Activated T-cell treated with anti-CD3 and anti-CD28 coated beads, Interleukin-2, amount 50 U/mL, for 24 hours (primary cell): ENCODE results near the gene ZNF322.

ENCODE experiments used
- DNase-seq: peaks from one replicate; pipeline ENCODE4 v3.0.0-alpha.2; 2020
- H3K27ac Mint-ChIP-seq: 2 replicates; pipeline ENCODE4 v1.8.0; 2020; ENCODE audit warnings: mild to moderate bottlenecking, mixed read lengths
- H3K27me3 Mint-ChIP-seq: 2 replicates; pipeline ENCODE4 v1.8.0; 2020; ENCODE audit warnings: mixed read lengths
- H3K36me3 Mint-ChIP-seq: 2 replicates; pipeline ENCODE4 v1.8.0; 2020; ENCODE audit warnings: low read depth, mixed read lengths
- H3K4me1 Mint-ChIP-seq: 2 replicates; pipeline ENCODE4 v1.8.0; 2020; ENCODE audit warnings: low read depth, mixed read lengths
- H3K4me3 Mint-ChIP-seq: 2 replicates; pipeline ENCODE4 v1.8.0; 2020; ENCODE audit warnings: mild to moderate bottlenecking, moderate library complexity, mixed read lengths
- H3K9me3 Mint-ChIP-seq: 2 replicates; pipeline ENCODE4 v1.8.0; 2020; ENCODE audit warnings: mixed read lengths

ZNF322 gene

DNA sequence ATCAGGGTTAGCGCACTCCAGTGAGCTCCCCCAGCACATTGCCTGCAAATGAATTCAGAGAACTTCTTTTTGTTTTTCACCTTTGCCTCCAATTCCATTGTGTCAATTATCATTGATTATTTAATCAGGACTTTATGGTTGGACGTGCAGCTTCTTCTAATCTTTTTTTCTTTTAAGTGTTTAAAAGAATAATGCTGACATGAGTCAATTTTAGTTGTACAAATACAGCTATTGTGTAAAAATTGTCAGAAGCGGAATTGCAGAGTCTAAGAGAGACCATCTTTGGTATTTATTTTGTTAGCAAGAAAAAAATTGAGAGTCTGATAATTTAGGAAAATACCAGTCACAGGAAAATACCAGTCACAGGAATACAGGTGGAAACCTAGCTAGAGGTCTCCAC is 57.3 kb downstream of the ZNF322 start:
- peak overlapping the region; percentile 3 for H3K27ac Mint-ChIP-seq
- H3K4me3 Mint-ChIP-seq = no peak overlapping the region
- peaks cover 23% of the 10 kb centered on the region for H3K36me3 Mint-ChIP-seq

DNA sequence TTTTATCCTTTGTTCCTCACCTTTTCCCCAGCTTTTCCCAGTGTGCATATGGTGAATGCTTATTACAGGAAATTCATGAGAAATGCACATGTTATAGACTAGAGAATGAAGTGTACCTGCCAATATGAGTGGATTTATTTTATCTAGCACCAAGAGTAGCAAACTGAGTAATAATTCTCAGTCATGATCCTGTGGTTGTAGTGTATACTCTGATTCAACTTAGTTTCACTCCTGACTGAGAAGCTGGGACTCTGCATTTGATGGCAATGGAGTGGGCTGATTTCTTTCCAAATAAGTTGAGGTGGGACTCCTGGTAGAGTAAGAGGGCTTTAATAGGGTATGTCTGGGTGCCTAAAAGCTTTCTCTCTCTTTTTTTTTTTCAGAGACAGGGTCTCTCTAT is 58.8 kb downstream of the ZNF322 start:
- Mint-ChIP-seq H3K27me3 (no peaks in the 10 kb centered on the region), H3K4me3 (peak overlapping the region; percentile 48), H3K36me3 (peaks cover 23% of the 10 kb centered on the region), H3K9me3 (no peaks in the 10 kb centered on the region), H3K27ac (peak overlapping the region; percentile 95), H3K4me1 (peaks cover 52% of the 10 kb centered on the region)
- DNase-seq = no peak

More for the DNA sequence above, 57.3 kb downstream of the ZNF322 start:
- H3K4me1 Mint-ChIP-seq = peaks cover 53% of the 10 kb centered on the region
- H3K27me3 Mint-ChIP-seq = no peaks in the 10 kb centered on the region
- no peak for DNase-seq
- no peaks in the 10 kb centered on the region for H3K9me3 Mint-ChIP-seq

DNA sequence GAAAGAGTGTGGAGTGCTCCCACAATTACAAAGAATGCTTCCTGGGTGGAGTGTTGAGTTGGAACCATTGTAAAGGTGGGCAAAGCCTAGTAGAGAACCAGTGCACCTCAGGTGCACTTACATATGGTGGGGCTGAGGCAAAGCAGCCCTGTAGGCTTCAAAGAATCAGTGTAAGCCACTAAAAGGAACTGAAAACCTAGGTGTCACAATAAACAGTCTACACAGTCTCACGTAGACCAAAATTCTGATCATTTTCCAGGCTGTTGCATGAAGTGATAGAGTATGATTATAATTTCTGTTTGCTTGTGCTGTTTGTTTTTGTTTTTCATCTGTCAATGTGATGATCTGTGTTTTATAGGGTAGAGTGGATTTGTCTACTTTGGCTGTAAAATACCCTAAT is 60.0 kb downstream of the ZNF322 start:
- no peak for DNase-seq
- H3K4me3 Mint-ChIP-seq = peak overlapping the region; percentile 56
- H3K4me1 Mint-ChIP-seq = peaks cover 55% of the 10 kb centered on the region
- H3K27me3 Mint-ChIP-seq = peaks cover 4% of the 10 kb centered on the region
- H3K27ac Mint-ChIP-seq = peak overlapping the region; percentile 95
- peaks cover 23% of the 10 kb centered on the region for H3K36me3 Mint-ChIP-seq
- H3K9me3 Mint-ChIP-seq = no peaks in the 10 kb centered on the region

DNA sequence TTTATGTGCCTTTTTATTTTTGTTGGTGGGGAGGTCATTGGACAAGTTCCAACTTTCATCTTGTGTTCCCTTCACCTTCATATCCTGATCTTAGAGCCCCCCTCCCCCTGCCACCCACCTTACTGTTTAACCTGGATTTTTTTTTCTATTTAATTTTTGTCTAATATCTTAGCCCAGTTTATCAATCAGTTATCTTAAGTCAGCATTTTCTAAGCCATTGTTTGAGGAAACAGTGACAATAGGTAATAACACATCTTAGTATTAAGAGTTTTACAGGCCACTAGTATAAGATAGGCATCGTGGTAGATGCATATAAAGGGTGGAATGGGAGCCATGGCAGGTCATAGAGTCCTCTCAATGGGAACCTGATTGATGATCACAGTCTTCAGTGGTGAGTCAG is 60.4 kb downstream of the ZNF322 start:
- Mint-ChIP-seq H3K4me1 (peaks cover 55% of the 10 kb centered on the region), H3K27ac (peak overlapping the region; percentile 95), H3K36me3 (peaks cover 23% of the 10 kb centered on the region)

DNA sequence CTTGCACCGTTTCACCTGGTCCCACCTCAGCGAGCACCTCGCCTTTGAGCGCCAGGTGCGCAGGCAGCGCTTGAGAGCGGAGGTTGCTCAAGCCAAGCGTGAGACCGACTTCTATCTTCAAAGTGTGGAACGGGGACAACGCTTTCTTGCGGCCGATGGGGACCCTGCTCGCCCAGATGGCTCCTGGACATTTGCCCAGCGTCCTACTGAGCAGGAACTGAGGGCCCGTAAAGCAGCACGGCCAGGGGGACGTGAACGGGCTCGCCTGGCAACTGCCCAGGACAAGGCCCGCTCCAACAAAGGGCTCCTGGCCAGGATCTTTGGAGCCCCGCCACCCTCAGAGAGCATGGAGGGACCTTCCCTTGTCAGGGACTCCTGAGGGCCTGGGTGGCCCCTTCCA is 61.3 kb downstream of the ZNF322 start:
- Mint-ChIP-seq H3K27me3 (peaks cover 17% of the 10 kb centered on the region), H3K27ac (no peak overlapping the region), H3K4me1 (peaks cover 48% of the 10 kb centered on the region), H3K9me3 (no peaks in the 10 kb centered on the region), H3K4me3 (no peak overlapping the region), H3K36me3 (peaks cover 23% of the 10 kb centered on the region)
- DNase-seq = no peak

More for the DNA sequence above, 60.4 kb downstream of the ZNF322 start:
- peak overlapping the region; percentile 56 for H3K4me3 Mint-ChIP-seq
- H3K9me3 Mint-ChIP-seq = no peaks in the 10 kb centered on the region
- peaks cover 8% of the 10 kb centered on the region for H3K27me3 Mint-ChIP-seq
- no peak for DNase-seq

DNA sequence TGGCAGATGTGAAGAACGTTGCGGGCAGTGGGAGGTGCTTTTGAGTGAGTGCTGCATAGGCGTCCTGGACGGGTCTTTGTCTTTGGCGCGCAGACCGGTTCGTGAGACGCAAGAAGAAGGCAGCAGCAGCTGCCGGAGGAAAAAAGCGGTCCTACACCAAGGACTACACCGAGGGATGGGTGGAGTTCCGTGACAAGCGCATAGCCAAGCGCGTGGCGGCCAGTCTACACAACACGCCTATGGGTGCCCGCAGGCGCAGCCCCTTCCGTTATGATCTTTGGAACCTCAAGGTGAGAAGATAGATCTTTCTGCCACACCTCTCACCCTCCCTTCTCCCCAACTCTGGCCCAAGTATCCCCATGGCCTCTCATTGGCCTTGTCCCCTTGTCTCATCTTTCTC is 61.7 kb downstream of the ZNF322 start:
- no peak overlapping the region for H3K27ac Mint-ChIP-seq
- no peaks in the 10 kb centered on the region for H3K9me3 Mint-ChIP-seq
- no peak for DNase-seq
- peaks cover 48% of the 10 kb centered on the region for H3K4me1 Mint-ChIP-seq
- peaks cover 23% of the 10 kb centered on the region for H3K36me3 Mint-ChIP-seq
- H3K4me3 Mint-ChIP-seq = no peak overlapping the region
- H3K27me3 Mint-ChIP-seq = peaks cover 20% of the 10 kb centered on the region

DNA sequence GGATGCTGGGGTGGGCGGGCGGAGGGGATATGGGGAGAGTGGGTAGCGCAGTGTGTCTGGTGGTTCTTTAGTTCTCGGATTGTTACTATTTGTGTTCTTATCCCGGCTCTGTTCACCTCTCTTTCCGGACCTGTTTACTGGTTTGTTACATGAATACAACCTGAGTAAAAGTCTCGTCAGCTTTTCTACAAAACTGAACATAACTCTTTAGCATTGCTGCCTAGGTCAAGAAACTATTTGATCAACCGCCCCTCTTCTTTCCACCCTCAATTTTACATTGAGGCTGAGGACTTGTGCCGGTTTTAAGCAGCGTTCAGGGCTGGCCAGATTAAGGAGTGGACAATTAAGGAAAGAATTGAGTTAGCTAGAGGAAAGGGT is 62.2 kb downstream of the ZNF322 start:
- no peak overlapping the region for H3K4me3 Mint-ChIP-seq
- H3K4me1 Mint-ChIP-seq = peaks cover 46% of the 10 kb centered on the region
- no peak for DNase-seq
- peaks cover 24% of the 10 kb centered on the region for H3K27me3 Mint-ChIP-seq
- no peak overlapping the region for H3K27ac Mint-ChIP-seq
- H3K36me3 Mint-ChIP-seq = peaks cover 21% of the 10 kb centered on the region
- no peaks in the 10 kb centered on the region for H3K9me3 Mint-ChIP-seq

DNA sequence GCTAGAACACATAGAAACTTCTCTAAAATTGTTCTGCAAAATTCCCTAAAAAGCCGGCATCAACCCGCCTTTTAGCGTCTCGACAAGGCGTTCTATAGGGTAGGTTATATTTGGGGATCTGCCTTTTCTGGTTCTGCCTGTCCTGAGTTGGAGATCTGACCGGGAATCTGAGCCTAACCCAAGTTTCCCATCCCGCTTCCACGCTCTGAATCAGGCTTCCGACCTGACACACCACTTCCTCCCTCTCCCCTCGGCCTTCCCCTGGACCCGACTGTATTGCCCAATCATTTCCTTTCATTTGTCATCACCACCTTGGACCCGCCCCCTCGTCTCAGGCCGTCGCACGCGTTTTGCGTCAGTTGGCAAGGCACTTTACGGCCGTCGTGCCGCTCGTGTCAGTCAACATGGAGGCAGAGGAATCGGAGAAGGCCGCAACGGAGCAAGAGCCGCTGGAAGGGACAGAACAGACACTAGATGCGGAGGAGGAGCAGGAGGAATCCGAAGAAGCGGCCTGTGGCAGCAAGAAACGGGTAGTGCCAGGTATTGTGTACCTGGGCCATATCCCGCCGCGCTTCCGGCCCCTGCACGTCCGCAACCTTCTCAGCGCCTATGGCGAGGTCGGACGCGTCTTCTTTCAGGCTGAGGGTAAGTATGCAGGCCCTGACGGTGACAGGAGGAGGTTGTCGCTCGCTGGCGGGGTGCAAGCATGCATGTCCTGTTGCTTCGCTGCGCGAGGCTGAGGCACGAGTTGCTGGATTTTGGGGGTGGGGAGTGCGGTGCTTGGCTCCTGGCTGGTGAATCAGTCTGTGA is 62.8 kb downstream of the ZNF322 start, which contains the start of gene ABT1:
Gene ABT1 (plus strand): TSS at position 375 of the 810 bp plus-strand sequence. CDS start 30 bp downstream, at position 405.
- H3K36me3 Mint-ChIP-seq = peaks cover 21% of the 10 kb centered on the region
- DNase-seq = peak; percentile 97
- H3K27ac Mint-ChIP-seq = no peak within 1 kb of the TSS
- H3K9me3 Mint-ChIP-seq = no peaks in the 10 kb centered on the region
- peaks cover 30% of the 10 kb centered on the region for H3K27me3 Mint-ChIP-seq
- no peak within 1 kb of the TSS for H3K4me3 Mint-ChIP-seq
- H3K4me1 Mint-ChIP-seq = peaks cover 46% of the 10 kb centered on the region

DNA sequence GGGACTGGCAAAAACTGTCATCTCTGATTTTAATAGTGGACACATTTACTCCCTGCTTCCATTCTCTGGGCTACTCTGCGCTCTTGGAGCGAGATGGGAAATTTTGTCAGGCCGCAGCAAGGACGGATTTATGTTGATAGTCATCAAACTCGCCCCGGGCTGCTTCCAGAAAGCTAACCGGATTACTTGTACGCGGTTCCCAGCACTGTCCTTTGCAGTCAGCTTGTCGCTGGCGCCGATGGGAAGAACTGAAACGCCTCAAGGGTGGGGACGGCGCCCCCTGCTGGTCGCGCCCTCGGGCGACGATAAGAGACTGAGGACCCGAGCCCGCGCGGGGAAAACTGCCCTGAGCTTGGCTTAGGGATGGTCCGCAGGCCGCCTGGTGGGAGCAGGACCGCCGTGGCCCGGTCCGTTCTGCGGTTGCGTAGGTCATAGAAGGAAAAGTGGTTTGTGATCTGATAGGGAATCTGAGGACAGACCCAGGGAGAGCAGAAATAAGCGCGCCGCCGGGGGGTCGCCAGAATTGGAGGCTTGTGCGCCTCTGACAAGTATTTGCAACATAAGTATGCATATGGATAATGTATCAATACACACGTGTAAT is 63.8 kb downstream of the ZNF322 start:
- H3K27ac Mint-ChIP-seq = no peak overlapping the region
- H3K36me3 Mint-ChIP-seq = peaks cover 18% of the 10 kb centered on the region
- peaks cover 30% of the 10 kb centered on the region for H3K27me3 Mint-ChIP-seq
- DNase-seq = peak; percentile 92
- peaks cover 41% of the 10 kb centered on the region for H3K4me1 Mint-ChIP-seq
- no peaks in the 10 kb centered on the region for H3K9me3 Mint-ChIP-seq
- H3K4me3 Mint-ChIP-seq = no peak overlapping the region

DNA sequence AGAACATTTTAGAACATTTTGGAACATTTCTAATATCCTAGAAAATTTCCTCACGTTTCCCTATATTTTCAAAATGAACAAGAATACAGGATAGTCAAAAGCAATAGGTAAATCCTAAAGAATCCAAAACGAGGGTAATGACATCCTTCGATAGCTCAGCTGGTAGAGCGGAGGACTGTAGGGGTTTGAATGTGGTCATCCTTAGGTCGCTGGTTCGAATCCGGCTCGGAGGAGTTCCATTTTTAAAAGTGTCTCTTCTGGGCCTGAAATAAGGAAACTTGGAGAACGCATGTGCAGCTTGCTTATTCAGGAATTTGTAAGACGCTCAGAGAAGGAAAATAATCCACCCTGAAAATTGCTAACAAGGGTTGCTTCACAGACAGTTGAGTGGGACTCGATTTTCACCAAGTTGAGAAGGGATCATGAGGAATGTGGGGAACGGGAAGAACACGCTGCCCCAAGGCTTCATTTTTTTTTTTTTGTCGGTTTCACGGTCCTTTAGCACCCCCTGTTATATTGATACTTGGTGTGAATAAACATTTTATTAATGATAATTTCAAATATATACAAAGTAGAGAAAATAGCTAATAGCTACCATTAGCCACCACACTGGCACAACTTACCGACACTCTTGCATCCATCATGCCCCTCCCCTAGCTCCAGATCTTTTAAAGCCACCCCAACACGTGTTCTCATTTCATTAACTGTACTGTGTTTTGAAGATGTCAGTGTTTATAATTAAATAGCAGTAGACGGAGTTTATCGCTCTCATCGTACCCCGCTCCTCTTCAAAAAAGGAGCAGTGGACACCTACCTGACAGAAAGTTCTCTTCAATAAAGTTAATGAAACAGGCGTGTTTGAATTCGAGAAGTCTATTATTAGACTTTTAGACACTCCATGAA is 64.6 kb downstream of the ZNF322 start:
- Mint-ChIP-seq H3K4me1 (peaks cover 33% of the 10 kb centered on the region), H3K36me3 (peaks cover 10% of the 10 kb centered on the region), H3K27me3 (peaks cover 30% of the 10 kb centered on the region), H3K27ac (peak overlapping the region; percentile 51), H3K9me3 (no peaks in the 10 kb centered on the region), H3K4me3 (no peak overlapping the region)
- DNase-seq = peak; percentile 67

DNA sequence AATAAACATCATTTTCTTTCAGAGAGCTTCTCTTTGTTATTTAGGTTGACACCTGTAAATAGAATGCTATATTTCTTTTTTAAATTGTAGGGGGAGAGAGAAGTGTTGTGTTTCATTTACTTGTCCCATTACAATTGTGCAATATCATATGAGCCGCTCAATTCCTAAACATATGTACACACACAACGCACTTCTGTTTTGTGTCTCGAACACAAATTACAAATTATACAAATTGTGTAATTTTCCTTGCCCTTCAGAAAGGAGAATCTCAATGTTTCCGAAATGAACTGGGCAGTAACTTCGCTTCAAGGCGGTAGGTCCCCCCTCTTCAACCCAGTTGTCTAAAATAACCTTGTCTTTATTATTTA is 65.4 kb downstream of the ZNF322 start:
- Mint-ChIP-seq H3K27ac (no peak overlapping the region), H3K4me1 (peaks cover 24% of the 10 kb centered on the region), H3K4me3 (no peak overlapping the region), H3K9me3 (no peaks in the 10 kb centered on the region), H3K36me3 (peaks cover 1% of the 10 kb centered on the region), H3K27me3 (peaks cover 35% of the 10 kb centered on the region)
- no peak for DNase-seq

DNA sequence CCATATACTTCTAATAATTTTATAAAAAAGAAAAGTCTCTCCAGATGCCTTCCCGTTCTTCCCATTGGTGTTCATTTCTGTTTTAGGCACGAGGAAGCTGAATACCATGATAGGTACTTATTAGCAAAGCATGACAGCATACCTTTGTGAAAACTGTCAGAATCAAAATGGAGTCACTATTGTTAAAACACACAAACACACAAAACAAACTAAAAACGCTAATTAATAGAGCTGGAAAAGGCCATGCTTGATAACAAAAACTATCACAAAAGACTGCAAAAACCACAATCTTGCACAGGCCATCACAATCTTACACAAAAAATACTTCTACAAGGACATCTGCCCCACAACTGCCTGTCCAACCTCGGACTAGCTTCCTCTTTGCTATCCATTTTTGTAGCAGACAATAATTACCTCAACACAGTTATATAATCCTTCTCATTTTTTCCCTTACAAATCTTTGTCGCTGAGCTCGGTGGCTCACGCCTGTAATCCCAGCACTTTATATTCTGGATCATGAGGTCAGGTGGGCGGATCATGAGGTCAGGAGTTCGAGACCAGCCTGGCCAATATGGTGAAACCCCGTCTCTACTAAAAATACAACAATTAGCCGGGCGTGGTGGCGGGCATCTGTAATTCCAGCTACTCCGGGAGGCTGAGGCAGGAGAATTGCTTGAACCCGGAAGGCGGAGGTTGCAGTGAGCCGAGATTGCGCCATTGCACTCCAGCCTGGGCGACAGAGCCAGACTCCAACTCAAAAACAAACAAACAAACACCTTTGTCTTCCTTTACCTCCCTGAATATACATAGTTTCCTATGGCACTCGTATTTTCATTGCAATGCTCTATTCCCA is 66.0 kb downstream of the ZNF322 start:
- H3K9me3 Mint-ChIP-seq = no peaks in the 10 kb centered on the region
- peaks cover 21% of the 10 kb centered on the region for H3K4me1 Mint-ChIP-seq
- H3K4me3 Mint-ChIP-seq = no peak overlapping the region
- no peaks in the 10 kb centered on the region for H3K36me3 Mint-ChIP-seq
- H3K27ac Mint-ChIP-seq = no peak overlapping the region
- peaks cover 35% of the 10 kb centered on the region for H3K27me3 Mint-ChIP-seq
- DNase-seq = no peak

DNA sequence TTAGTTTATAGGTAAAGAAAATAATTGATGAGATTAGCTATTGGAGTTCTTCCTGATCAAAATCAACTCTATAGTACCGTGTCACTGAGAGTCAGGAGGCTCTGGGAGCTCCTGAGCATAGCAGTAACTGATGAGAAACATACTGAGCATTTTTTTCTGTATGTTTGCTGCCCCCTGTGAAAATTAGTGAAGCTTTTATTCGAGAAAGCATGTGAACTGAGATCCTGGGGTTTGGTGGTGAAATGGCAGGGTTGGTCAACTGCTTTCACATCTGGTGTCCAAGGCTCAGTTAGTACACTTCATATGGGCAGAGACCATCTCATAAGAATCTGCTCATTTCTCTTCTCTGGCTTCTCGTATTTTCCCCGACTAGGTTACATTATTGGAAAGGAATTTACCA is 66.9 kb downstream of the ZNF322 start:
- DNase-seq = no peak
- no peaks in the 10 kb centered on the region for H3K9me3 Mint-ChIP-seq
- H3K36me3 Mint-ChIP-seq = no peaks in the 10 kb centered on the region
- H3K27ac Mint-ChIP-seq = no peak overlapping the region
- H3K4me1 Mint-ChIP-seq = peaks cover 12% of the 10 kb centered on the region
- H3K4me3 Mint-ChIP-seq = no peak overlapping the region
- peaks cover 35% of the 10 kb centered on the region for H3K27me3 Mint-ChIP-seq

DNA sequence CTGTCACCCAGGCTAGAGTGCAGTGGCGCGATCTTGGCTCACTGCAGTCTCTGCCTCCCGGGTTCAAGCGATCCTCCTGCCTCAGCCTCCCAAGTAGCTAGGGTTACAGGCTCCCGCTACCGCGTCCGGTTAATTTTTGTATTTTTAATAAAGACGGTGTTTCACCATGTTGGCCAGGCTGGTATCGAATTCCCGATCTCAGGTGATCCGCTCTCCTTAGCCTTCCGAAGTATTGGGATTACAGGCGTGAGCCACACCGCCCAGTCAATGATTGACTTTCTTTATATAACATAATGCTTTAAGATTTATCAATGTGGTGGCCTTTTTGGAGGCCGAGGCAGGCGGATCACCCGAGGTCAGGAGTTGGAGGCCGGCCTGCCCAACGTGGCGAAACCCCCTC is 70.6 kb downstream of the ZNF322 start:
- Mint-ChIP-seq H3K27ac (no peak overlapping the region), H3K4me1 (peaks cover 1% of the 10 kb centered on the region), H3K36me3 (no peaks in the 10 kb centered on the region), H3K4me3 (no peak overlapping the region), H3K9me3 (no peaks in the 10 kb centered on the region), H3K27me3 (peaks cover 43% of the 10 kb centered on the region)
- DNase-seq = no peak
